ENCODE results near the gene MSI2.

DNA sequence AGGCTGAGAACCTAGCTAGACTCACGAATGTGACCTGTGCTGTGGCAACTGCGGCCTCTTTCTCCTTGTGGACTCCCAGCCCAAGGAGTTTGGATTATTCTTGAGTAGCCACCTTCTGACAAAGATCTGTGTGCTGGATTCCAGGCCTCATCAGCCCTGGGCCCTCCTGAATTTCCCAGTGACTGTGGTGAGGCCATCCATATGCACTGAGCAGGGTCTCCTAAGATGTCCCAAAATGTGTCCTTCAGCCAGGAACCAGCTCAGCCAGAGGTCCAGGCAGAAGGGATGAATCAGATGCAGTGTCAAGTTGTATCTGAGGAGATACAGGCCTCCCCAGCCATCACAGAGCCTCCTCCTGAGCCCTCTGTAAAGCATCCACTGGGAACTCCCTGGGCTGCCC lies 364.3 kb downstream of the MSI2 start:
- TF ChIP-seq, protein P1, sequence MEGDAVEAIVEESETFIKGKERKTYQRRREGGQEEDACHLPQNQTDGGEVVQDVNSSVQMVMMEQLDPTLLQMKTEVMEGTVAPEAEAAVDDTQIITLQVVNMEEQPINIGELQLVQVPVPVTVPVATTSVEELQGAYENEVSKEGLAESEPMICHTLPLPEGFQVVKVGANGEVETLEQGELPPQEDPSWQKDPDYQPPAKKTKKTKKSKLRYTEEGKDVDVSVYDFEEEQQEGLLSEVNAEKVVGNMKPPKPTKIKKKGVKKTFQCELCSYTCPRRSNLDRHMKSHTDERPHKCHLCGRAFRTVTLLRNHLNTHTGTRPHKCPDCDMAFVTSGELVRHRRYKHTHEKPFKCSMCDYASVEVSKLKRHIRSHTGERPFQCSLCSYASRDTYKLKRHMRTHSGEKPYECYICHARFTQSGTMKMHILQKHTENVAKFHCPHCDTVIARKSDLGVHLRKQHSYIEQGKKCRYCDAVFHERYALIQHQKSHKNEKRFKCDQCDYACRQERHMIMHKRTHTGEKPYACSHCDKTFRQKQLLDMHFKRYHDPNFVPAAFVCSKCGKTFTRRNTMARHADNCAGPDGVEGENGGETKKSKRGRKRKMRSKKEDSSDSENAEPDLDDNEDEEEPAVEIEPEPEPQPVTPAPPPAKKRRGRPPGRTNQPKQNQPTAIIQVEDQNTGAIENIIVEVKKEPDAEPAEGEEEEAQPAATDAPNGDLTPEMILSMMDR (IDR thresholded peaks at IDR 0.05; ENCODE audit: low read depth, low read length, poor library complexity, severe bottlenecking): no peak
- no peak for TF ChIP-seq EZH2phosphoT487 (IDR thresholded peaks at IDR 0.05; ENCODE audit: borderline replicate concordance, low read length)

Measured in DOHH2 (cell line).